HG03565 (cell line): ENCODE data around the gene ANKRD28.

Experiments used
- ATAC-seq: cut with Tn5 transposase; IDR thresholded peaks from one replicate; pipeline ENCODE4 v1.9.1; 2021; ENCODE audit warnings: mild to moderate bottlenecking, moderate library complexity; ENCODE audit not compliant: unreplicated experiment

Gene ANKRD28

GRCh38 chr3:15728766-15729165 is 69.0 kb downstream of the ANKRD28 start:
- no peak for ATAC-seq

GRCh38 chr3:15726881-15727280 is 70.9 kb downstream of the ANKRD28 start:
- ATAC-seq = no peak

- ATAC-seq = peak; percentile 82
These were observed 71.7 kb downstream of the ANKRD28 start for GRCh38 chr3:15726043-15726442.

- ATAC-seq = no peak
These were observed 73.3 kb downstream of the ANKRD28 start for GRCh38 chr3:15724446-15724845.

GRCh38 chr3:15723624-15723884 is 74.2 kb downstream of the ANKRD28 start:
- no peak for ATAC-seq

GRCh38 chr3:15722877-15723623 is 74.7 kb downstream of the ANKRD28 start:
- no peak for ATAC-seq

- no peak for ATAC-seq
These were observed 81.6 kb downstream of the ANKRD28 start for GRCh38 chr3:15716178-15716577.

DNA sequence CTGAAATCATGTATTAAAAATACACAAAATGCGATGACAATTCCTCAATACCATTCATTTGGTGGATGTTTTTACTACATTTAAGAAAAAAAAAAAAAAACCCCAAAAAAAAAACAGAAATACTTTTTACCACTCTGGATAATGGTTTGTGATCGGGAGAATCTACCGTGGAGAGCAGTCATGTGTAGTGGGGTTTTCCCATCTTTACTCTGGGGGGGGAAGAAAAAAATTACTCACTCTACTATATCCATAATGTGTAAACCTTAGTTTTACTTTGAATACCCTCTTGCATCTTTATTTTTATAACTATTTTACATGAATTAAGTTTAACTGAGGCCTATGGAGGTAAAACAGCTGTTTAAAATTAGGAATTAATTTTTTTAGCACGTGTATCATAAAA is 83.3 kb downstream of the ANKRD28 start:
- ATAC-seq = no peak

DNA sequence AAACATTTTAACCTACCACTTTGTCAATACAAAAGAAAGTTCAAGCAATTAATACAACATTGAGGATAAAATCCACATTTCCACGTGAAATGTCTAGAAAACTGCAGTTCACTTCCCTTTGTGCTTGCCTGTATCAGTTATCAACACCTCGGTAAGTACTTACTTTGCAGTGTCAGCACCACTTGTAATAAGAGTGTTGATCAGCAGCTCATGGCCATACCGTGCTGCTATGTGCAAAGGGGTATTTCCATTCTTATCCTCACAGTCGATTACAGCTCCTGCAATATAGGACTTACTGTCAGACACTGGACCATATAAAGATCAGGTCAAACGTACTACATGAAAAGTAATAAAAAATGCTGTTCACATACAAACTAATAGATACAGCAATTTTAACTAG is 84.4 kb downstream of the ANKRD28 start:
- ATAC-seq = no peak

DNA sequence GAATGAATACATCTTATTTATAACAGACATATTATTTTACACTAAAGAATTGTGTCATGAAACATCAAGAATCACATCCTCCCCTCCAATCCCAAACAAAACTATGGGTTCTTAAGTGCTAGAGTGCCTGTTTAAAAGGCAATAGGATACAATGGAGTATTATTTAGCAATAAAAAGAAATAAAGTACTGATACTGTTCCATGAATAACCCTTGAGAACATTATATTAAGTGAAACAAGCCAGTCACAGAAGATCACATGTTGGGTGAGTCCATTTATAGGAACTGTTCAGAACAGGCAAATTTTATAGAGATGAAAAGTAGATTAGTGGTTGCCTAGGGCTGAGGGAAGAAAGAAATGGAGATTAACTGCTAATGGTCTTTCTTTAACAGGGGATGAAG is 86.5 kb downstream of the ANKRD28 start:
- no peak for ATAC-seq

- ATAC-seq = no peak
These were observed 88.7 kb downstream of the ANKRD28 start for GRCh38 chr3:15708882-15709677.

- no peak for ATAC-seq
These were observed 90.0 kb downstream of the ANKRD28 start for GRCh38 chr3:15707779-15708178.

GRCh38 chr3:15703346-15703745 is 94.4 kb downstream of the ANKRD28 start:
- ATAC-seq = no peak

- no peak for ATAC-seq
These were observed 103.2 kb downstream of the ANKRD28 start for GRCh38 chr3:15694628-15695027.

GRCh38 chr3:15693355-15693754 is 104.4 kb downstream of the ANKRD28 start:
- no peak for ATAC-seq

GRCh38 chr3:15690748-15691147 is 107.0 kb downstream of the ANKRD28 start:
- no peak for ATAC-seq

- ATAC-seq = no peak
These were observed 107.5 kb downstream of the ANKRD28 start for GRCh38 chr3:15690230-15690629.

- ATAC-seq = no peak
These were observed 111.9 kb downstream of the ANKRD28 start for GRCh38 chr3:15685927-15686326.

GRCh38 chr3:15683253-15683652 is 114.5 kb downstream of the ANKRD28 start:
- no peak for ATAC-seq

DNA sequence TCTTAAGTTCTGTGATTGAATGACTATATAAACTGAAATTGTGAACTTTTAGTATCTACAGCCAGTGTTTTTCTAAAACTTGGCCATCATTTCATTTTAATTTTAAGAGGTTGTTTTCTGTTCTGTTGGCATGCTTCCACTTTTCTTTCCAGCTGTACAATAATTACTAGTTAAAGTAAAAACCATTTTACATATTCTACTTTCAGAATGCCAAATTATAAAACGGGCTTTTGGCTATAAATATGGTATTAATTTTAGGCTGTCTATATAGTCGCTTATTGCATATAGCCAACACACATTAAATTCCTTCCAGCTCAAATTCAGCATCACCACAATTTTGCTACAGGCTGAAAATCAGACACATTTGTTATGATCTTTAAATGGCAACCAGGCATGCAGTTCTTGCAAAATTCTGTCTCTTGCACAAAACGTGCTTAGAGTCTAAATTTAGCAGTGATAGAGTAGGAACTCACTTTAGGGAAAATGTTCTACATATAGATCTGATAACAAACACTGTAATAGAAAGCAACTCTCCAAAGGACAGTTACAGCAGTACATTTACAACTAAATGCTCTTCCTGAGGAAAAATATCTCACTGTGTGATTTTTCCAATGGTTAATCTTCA is 115.1 kb downstream of the ANKRD28 start:
- ATAC-seq = no peak

DNA sequence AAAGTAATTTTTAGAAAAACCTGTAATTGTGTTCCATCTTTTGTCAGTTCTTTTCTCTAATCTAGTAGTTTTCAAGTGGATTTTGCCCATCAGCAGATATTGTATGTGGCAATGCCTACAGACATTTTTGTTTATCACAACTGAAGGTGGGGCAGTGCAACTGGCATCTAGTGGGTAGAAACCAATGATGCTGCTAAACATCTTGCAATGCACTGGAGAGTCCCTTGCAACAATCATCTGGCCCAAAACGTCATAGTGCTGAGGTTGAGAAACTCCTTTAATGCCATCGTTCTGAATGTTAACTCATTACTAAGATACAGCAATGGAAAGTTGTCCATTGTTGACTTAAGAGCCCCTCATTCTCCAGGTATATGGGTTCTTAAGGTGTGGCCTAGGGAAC is 116.1 kb downstream of the ANKRD28 start:
- no peak for ATAC-seq

GRCh38 chr3:15679306-15679705 is 118.5 kb downstream of the ANKRD28 start:
- no peak for ATAC-seq
